Activated naive CD4-positive, alpha-beta T cell treated with anti-CD3 and anti-CD28 coated beads, Interleukin-2, amount 50 U/mL, for 24 hours (primary cell): ENCODE data around the gene KIF1B.
"Not testable (repeated sequence)": the region's sequence is repeated elsewhere in the genome, so short reads cannot be mapped to it uniquely, and the experiment has no call there.

Experiments
- H3K27ac Mint-ChIP-seq: one replicate; pipeline ENCODE4 v1.8.0; 2021; ENCODE audit warnings: mild to moderate bottlenecking, mixed read lengths
- H3K27me3 Mint-ChIP-seq: one replicate; pipeline ENCODE4 v1.8.0; 2021; ENCODE audit warnings: mixed read lengths
- H3K36me3 Mint-ChIP-seq: one replicate; pipeline ENCODE4 v1.8.0; 2021; ENCODE audit warnings: mixed read lengths
- H3K4me1 Mint-ChIP-seq: one replicate; pipeline ENCODE4 v1.8.0; 2021; ENCODE audit warnings: mixed read lengths
- H3K4me3 Mint-ChIP-seq: one replicate; pipeline ENCODE4 v1.8.0; 2021; ENCODE audit warnings: mild to moderate bottlenecking, mixed read lengths
- H3K9me3 Mint-ChIP-seq: one replicate; pipeline ENCODE4 v1.8.0; 2021; ENCODE audit warnings: mixed read lengths

KIF1B gene

GRCh38 chr1:10353282-10353681 lies 142.9 kb downstream of the KIF1B start:
- H3K27ac Mint-ChIP-seq, result no peak overlapping the region
- H3K27me3 Mint-ChIP-seq, result no peaks in the 10 kb centered on the region
- H3K4me3 Mint-ChIP-seq, result no peak overlapping the region
- H3K4me1 Mint-ChIP-seq, result no peaks in the 10 kb centered on the region
- H3K36me3 Mint-ChIP-seq, result peaks cover 2% of the 10 kb centered on the region
- no peaks in the 10 kb centered on the region for H3K9me3 Mint-ChIP-seq

GRCh38 chr1:10353693-10354092 lies 143.3 kb downstream of the KIF1B start:
- Mint-ChIP-seq H3K36me3 (peaks cover 2% of the 10 kb centered on the region), H3K4me1 (no peaks in the 10 kb centered on the region), H3K9me3 (no peaks in the 10 kb centered on the region), H3K27me3 (no peaks in the 10 kb centered on the region), H3K27ac (no peak overlapping the region), H3K4me3 (no peak overlapping the region)

DNA sequence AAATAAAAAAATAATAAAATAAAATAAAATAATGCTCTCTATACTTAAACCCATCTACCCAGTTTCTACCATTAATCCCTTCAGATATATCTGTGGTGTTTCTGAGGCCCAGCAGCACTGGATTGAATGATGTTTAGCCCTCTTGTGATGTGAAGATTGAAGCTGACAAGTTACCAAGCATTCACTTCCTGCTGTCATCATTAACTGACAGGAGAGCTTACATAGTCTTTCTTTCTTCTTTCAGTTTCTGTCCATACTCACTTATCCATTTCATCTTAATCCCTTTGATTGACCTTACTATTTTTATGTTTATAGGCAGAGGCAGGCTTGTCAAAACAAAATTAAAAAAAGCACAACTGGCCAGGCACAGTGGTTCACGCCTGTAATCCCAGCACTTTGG lies 149.7 kb downstream of the KIF1B start:
- no peaks in the 10 kb centered on the region for H3K27me3 Mint-ChIP-seq
- no peaks in the 10 kb centered on the region for H3K9me3 Mint-ChIP-seq
- no peak overlapping the region for H3K27ac Mint-ChIP-seq
- H3K4me3 Mint-ChIP-seq, result no peak overlapping the region
- H3K4me1 Mint-ChIP-seq, result no peaks in the 10 kb centered on the region
- H3K36me3 Mint-ChIP-seq, result peaks cover 9% of the 10 kb centered on the region

GRCh38 chr1:10361515-10361914 lies 151.1 kb downstream of the KIF1B start:
- Mint-ChIP-seq H3K36me3 (peaks cover 14% of the 10 kb centered on the region), H3K4me3 (no peak overlapping the region), H3K27ac (no peak overlapping the region), H3K4me1 (no peaks in the 10 kb centered on the region), H3K9me3 (no peaks in the 10 kb centered on the region), H3K27me3 (no peaks in the 10 kb centered on the region)

DNA sequence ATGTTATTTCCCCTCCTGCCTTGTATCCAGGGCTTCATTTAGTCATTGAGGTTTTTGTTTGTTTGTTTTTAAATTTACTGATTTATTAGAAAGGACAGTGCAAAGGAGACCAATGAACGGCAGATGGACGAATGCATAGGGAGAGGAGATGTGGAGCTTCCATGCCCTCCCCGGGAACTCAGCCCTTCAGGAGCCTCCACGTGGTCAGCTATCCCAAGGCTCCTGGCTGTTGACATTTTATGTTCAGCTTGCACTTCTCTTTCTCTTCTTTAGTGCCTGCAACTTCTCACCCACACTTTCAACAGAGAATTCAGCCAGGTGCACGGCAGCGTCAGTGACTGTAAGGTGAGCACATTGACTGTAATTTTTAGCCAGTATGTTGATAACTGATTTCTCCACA lies 157.8 kb downstream of the KIF1B start:
- H3K27me3 Mint-ChIP-seq, result no peaks in the 10 kb centered on the region
- H3K4me1 Mint-ChIP-seq, result no peaks in the 10 kb centered on the region
- no peaks in the 10 kb centered on the region for H3K9me3 Mint-ChIP-seq
- H3K4me3 Mint-ChIP-seq, result no peak overlapping the region
- peaks cover 5% of the 10 kb centered on the region for H3K36me3 Mint-ChIP-seq
- H3K27ac Mint-ChIP-seq, result no peak overlapping the region

GRCh38 chr1:10374442-10374860 lies 164.1 kb downstream of the KIF1B start:
- no peaks in the 10 kb centered on the region for H3K27me3 Mint-ChIP-seq
- H3K27ac Mint-ChIP-seq, result no peak overlapping the region
- H3K4me3 Mint-ChIP-seq, result no peak overlapping the region
- no peaks in the 10 kb centered on the region for H3K9me3 Mint-ChIP-seq
- no peaks in the 10 kb centered on the region for H3K36me3 Mint-ChIP-seq
- no peaks in the 10 kb centered on the region for H3K4me1 Mint-ChIP-seq

- H3K36me3 Mint-ChIP-seq, H3K9me3 Mint-ChIP-seq, H3K27me3 Mint-ChIP-seq, H3K27ac Mint-ChIP-seq, H3K4me1 Mint-ChIP-seq, H3K4me3 Mint-ChIP-seq: not testable (repeated sequence)
Measured at GRCh38 chr1:10377365-10378029, 167.1 kb downstream of the KIF1B start.

GRCh38 chr1:10378081-10378841 lies 167.9 kb downstream of the KIF1B start:
- Mint-ChIP-seq H3K27me3 (no peaks in the 10 kb centered on the region), H3K27ac (no peak overlapping the region), H3K4me3 (no peak overlapping the region), H3K36me3 (no peaks in the 10 kb centered on the region), H3K9me3 (no peaks in the 10 kb centered on the region), H3K4me1 (no peaks in the 10 kb centered on the region)

DNA sequence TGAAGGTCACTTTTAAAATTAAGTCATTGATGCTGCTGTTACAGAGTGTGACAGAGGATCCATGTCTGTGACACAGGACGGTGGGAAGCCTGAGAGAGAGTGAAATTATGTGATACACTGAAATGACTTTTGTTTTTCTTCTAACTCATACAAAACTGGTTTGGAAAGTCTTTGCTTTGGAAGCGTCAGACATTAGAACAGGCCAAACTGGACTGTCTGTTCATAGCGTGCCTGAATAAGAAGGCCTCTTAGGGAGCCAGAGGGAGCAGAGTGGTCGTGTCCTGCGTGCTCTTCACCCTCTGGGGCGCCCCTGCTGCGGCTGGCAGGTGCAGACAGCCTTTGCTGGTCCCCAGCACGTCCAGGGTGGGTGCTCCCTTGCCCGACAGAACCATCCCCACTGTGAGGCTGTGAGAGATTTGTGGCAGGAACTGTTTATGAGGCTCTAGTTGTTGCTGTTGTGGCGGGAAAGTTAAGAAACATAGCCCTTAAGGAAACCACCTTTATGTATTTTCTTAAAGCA lies 168.8 kb downstream of the KIF1B start:
- Mint-ChIP-seq H3K27ac (no peak overlapping the region), H3K36me3 (no peaks in the 10 kb centered on the region), H3K27me3 (no peaks in the 10 kb centered on the region), H3K4me1 (no peaks in the 10 kb centered on the region), H3K9me3 (no peaks in the 10 kb centered on the region), H3K4me3 (no peak overlapping the region)

GRCh38 chr1:10379676-10380075 lies 169.3 kb downstream of the KIF1B start:
- no peaks in the 10 kb centered on the region for H3K4me1 Mint-ChIP-seq
- peaks cover 2% of the 10 kb centered on the region for H3K36me3 Mint-ChIP-seq
- H3K9me3 Mint-ChIP-seq, result no peaks in the 10 kb centered on the region
- H3K27ac Mint-ChIP-seq, result no peak overlapping the region
- H3K27me3 Mint-ChIP-seq, result no peaks in the 10 kb centered on the region
- H3K4me3 Mint-ChIP-seq, result no peak overlapping the region

DNA sequence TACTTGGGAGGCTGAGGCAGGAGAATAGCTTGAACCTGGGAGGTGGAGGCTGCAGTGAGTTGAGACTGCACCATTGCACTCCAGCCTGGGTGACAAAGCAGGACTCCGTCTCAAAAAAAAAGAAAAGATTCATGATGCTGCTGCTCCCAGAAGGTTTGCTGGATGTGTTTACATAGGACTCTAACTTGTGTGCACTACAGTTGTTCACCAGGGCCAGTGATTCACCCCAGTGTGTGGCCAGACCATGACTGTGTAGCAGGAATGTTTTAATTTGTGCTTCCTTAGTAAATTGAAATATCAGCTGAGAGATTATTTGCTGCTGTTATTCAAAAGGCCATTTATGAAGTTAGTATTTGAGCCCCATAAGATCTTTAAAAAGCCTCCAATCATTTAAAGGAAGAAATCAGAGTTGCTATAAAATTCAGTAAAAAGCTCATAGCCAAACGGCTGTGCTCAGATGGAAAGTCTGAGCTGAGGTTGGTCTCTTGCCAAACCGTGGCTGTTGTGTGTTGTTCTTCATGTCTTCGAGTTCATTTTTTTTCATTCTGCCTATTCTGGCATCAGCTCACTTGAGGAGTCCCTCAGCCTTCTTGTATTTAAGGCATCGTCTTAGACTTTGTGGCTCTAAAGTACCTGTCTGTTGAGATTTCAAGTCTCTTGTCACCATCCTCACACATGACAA lies 170.4 kb downstream of the KIF1B start:
- no peaks in the 10 kb centered on the region for H3K4me1 Mint-ChIP-seq
- peaks cover 2% of the 10 kb centered on the region for H3K36me3 Mint-ChIP-seq
- no peaks in the 10 kb centered on the region for H3K27me3 Mint-ChIP-seq
- no peaks in the 10 kb centered on the region for H3K9me3 Mint-ChIP-seq
- H3K27ac Mint-ChIP-seq, result no peak overlapping the region
- no peak overlapping the region for H3K4me3 Mint-ChIP-seq

DNA sequence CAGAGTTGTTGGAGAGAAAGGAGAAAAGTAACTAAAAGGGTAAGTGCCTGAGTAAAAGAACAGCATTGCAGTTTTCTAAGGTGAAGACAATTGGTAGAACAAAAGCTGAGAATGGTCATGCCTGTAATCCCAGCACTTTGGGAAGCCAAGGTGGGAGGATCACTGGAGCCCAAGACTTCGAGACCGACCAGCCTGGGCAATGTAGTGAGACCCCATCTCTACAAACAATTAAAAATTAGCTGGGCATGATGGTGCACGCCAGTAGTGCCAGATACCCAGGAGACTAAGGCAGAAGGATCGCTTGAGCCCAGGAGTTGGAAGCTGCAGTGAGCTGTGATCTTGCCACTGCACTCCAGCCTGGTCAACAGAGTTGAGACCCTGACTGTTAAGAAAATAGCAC lies 173.3 kb downstream of the KIF1B start:
- no peaks in the 10 kb centered on the region for H3K9me3 Mint-ChIP-seq
- H3K36me3 Mint-ChIP-seq, result peaks cover 2% of the 10 kb centered on the region
- H3K27ac Mint-ChIP-seq, result no peak overlapping the region
- H3K4me1 Mint-ChIP-seq, result peaks cover 11% of the 10 kb centered on the region
- no peak overlapping the region for H3K4me3 Mint-ChIP-seq
- H3K27me3 Mint-ChIP-seq, result no peaks in the 10 kb centered on the region

GRCh38 chr1:10384219-10384618 lies 173.8 kb downstream of the KIF1B start:
- no peak overlapping the region for H3K27ac Mint-ChIP-seq
- H3K27me3 Mint-ChIP-seq, result no peaks in the 10 kb centered on the region
- peaks cover 2% of the 10 kb centered on the region for H3K36me3 Mint-ChIP-seq
- H3K9me3 Mint-ChIP-seq, result no peaks in the 10 kb centered on the region
- H3K4me3 Mint-ChIP-seq, result no peak overlapping the region
- peaks cover 11% of the 10 kb centered on the region for H3K4me1 Mint-ChIP-seq

DNA sequence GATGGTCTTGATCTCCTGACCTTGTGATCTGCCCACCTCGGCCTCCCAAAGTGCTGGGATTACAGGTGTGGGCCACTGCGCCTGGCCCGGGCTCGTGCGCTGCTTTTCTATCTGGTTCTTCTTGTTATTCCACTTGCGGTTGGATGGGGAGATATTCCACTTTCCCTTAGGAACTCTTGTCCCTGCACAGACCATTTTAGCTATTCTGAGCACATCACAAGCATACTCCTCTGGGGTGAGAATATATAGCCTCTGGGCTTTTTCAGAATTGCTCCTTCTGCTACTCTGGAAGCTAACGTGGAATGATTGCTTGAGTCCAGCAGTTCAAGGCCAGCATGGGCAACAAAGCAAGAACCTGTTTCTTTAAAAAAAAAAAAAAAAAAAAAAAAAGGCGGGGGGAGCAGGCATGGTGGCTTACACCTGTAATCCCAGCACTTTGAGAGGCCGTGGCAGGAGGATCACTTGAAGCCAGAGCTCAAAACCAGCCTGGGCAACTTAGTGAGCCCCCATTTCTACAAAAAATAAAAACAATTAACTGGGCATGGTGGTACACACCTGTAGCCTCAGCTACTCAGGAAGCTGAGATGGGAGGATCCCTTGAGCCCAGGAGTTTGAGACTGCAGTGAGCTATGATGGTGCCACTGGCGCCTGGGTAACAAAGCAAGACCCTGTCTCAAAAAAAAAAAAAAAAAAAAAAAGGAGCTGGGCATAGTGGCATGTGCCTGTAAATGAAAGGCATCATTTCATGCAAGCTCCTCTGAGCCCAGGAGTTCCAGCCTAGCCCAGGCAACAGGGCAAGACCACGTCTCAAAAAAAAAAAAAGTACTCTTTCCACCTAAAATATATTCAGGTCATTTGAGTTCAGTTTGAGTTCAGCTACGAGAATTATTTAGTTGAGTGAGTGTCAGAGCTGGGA lies 176.6 kb downstream of the KIF1B start:
- Mint-ChIP-seq H3K4me3 (no peak overlapping the region), H3K4me1 (peaks cover 11% of the 10 kb centered on the region), H3K27ac (no peak overlapping the region), H3K27me3 (no peaks in the 10 kb centered on the region), H3K36me3 (peaks cover 2% of the 10 kb centered on the region), H3K9me3 (no peaks in the 10 kb centered on the region)

- no peaks in the 10 kb centered on the region for H3K27me3 Mint-ChIP-seq
- H3K27ac Mint-ChIP-seq, result peak overlapping the region; percentile 51
Measured at GRCh38 chr1:10387677-10388386, 177.5 kb downstream of the KIF1B start.

More at GRCh38 chr1:10387677-10388386, 177.5 kb downstream of the KIF1B start:
- H3K4me3 Mint-ChIP-seq, result no peak overlapping the region
- H3K9me3 Mint-ChIP-seq, result no peaks in the 10 kb centered on the region
- peaks cover 2% of the 10 kb centered on the region for H3K36me3 Mint-ChIP-seq
- peaks cover 11% of the 10 kb centered on the region for H3K4me1 Mint-ChIP-seq
